ENCODE results near the gene LRRC56. TPM values are rescaled to one million over a fixed set of nuclear protein-coding genes. Genes with fewer than 3 reads are reported as not detected.

The LRRC56 gene
- total RNA-seq, 1 experiment from 2014 or later = 0.57 TPM

GRCh38 chr11:537622-538430, 499 bp downstream of the LRRC56 start:
- DNase-seq (ENCODE audit: extremely low read depth, low read depth) = no peak

- no peak for DNase-seq (ENCODE audit: extremely low read depth, low read depth)
Observed at GRCh38 chr11:538431-539051, 1.2 kb downstream of the LRRC56 start.

- DNase-seq (ENCODE audit: extremely low read depth, low read depth) = no peak
Observed at GRCh38 chr11:539971-540481, 2.7 kb downstream of the LRRC56 start.

GRCh38 chr11:540583-541432, 3.5 kb downstream of the LRRC56 start:
- DNase-seq (ENCODE audit: extremely low read depth, low read depth) = no peak

- no peak for DNase-seq (ENCODE audit: extremely low read depth, low read depth)
Observed at GRCh38 chr11:541433-541885, 4.1 kb downstream of the LRRC56 start.

GRCh38 chr11:544817-545166, 7.5 kb downstream of the LRRC56 start:
- no peak for DNase-seq (ENCODE audit: extremely low read depth, low read depth)

- no peak for DNase-seq (ENCODE audit: extremely low read depth, low read depth)
Observed at GRCh38 chr11:545171-545570, 7.8 kb downstream of the LRRC56 start.

- DNase-seq (ENCODE audit: extremely low read depth, low read depth) = no peak
Observed at GRCh38 chr11:548700-549603, 11.6 kb downstream of the LRRC56 start.

GRCh38 chr11:550021-550745, 12.9 kb downstream of the LRRC56 start:
- DNase-seq (ENCODE audit: extremely low read depth, low read depth) = no peak

- no peak for DNase-seq (ENCODE audit: extremely low read depth, low read depth)
Observed at GRCh38 chr11:550746-551085, 13.4 kb downstream of the LRRC56 start.

- DNase-seq (ENCODE audit: extremely low read depth, low read depth) = no peak
Observed at GRCh38 chr11:551131-551530, 13.8 kb downstream of the LRRC56 start.

- DNase-seq (ENCODE audit: extremely low read depth, low read depth) = no peak
Observed at GRCh38 chr11:551596-551995, 14.3 kb downstream of the LRRC56 start.

GRCh38 chr11:553083-553987, 16.0 kb downstream of the LRRC56 start:
- DNase-seq (ENCODE audit: extremely low read depth, low read depth) = no peak

- DNase-seq (ENCODE audit: extremely low read depth, low read depth) = no peak
Observed at GRCh38 chr11:553988-554340, 16.6 kb downstream of the LRRC56 start.

GRCh38 chr11:554428-555226, 17.3 kb downstream of the LRRC56 start:
- peak; percentile 49 for DNase-seq (ENCODE audit: extremely low read depth, low read depth)

GRCh38 chr11:555227-555779, 18.0 kb downstream of the LRRC56 start:
- no peak for DNase-seq (ENCODE audit: extremely low read depth, low read depth)

All from NCI-H460 (cell line).